Right forelimb (tissue), 1 donor: Measurements from ENCODE around the gene REST.
A peak's percentile ranks its signal among the peaks of the same experiment; 100 is the strongest.
"Not testable (repeated sequence)": the region's sequence is repeated elsewhere in the genome, so short reads cannot be mapped to it uniquely, and the experiment has no call there.

Experiments
- DNase-seq: peaks from one replicate; pipeline ENCODE4 v3.0.0-alpha.2; 2018

REST gene, protein sequence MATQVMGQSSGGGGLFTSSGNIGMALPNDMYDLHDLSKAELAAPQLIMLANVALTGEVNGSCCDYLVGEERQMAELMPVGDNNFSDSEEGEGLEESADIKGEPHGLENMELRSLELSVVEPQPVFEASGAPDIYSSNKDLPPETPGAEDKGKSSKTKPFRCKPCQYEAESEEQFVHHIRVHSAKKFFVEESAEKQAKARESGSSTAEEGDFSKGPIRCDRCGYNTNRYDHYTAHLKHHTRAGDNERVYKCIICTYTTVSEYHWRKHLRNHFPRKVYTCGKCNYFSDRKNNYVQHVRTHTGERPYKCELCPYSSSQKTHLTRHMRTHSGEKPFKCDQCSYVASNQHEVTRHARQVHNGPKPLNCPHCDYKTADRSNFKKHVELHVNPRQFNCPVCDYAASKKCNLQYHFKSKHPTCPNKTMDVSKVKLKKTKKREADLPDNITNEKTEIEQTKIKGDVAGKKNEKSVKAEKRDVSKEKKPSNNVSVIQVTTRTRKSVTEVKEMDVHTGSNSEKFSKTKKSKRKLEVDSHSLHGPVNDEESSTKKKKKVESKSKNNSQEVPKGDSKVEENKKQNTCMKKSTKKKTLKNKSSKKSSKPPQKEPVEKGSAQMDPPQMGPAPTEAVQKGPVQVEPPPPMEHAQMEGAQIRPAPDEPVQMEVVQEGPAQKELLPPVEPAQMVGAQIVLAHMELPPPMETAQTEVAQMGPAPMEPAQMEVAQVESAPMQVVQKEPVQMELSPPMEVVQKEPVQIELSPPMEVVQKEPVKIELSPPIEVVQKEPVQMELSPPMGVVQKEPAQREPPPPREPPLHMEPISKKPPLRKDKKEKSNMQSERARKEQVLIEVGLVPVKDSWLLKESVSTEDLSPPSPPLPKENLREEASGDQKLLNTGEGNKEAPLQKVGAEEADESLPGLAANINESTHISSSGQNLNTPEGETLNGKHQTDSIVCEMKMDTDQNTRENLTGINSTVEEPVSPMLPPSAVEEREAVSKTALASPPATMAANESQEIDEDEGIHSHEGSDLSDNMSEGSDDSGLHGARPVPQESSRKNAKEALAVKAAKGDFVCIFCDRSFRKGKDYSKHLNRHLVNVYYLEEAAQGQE

DNA sequence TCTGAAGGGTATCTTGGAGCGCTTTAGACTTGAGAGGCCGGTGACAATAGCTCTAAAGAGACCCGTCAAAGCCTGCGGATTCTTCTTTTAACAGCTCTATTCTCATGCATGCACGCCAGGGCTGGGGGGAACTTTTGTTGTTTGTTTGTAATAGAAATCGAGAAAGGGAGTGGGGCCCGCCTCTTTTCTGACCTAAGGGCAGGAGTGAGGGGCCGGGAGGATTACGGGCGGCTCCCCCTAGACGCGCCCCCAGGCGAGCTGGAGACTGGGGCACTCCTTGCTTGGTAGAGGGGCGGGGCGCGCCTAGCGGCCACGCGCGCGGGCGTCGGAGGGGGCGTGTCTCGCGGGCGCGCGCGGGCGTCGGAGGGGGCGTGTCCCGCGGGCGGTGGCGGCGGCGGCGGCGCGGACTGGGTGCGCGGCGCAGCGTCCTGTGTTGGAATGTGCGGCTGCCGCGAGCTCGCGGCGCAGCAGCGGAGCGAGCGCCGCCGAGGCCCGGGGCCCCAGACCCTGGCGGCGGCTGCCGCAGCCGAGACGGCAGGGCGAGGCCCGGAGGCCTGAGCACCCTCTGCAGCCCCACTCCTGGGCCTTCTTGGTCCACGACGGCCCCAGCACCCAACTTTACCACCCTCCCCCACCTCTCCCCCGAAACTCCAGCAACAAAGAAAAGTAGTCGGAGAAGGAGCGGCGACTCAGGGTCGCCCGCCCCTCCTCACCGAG is at the start of gene REST:
REST (plus strand) TSS at position 412 of the 717 bp plus-strand sequence. CDS start 2,739 bp downstream, outside the sequence.
- DNase-seq: peak; percentile 91

DNA sequence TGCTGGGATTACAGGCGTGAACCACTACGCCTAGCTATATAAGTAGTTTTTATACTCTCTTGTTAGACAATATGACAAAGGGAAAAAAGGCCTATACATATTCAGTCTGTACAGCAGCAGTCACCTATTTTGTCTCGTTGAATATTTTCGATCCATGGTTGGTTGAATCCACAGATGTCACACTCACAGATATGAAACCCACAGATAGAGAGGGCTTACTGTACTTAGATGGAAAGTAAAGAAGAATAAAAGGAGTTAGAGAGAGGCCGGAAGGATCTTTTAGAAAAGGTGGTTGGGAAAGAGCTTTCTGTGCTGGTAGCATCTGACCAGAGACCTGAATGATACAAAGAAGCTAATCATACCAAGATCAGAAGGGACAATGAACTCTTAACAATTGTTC is 47.9 kb upstream of the REST start:
- no peak for DNase-seq

DNA sequence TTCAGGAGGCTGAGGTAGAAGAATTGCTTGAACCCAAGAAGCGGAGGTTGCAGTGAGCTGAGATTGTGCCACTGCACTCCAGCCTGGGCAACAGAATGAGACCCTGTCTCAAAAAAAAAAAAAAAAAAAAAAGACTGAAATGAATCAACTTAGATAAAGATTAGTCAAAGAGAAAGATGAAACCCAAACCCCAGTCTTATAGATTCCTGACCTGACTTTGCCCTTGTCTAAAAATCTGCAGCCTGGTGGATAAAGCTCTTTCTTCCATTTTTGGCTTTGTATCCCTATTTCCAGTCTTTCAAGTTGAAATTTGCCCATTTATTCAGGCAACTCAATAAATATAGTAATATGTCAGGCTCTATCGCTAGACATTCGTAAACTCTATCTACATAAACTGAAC is 46.9 kb upstream of the REST start:
- no peak for DNase-seq

DNA sequence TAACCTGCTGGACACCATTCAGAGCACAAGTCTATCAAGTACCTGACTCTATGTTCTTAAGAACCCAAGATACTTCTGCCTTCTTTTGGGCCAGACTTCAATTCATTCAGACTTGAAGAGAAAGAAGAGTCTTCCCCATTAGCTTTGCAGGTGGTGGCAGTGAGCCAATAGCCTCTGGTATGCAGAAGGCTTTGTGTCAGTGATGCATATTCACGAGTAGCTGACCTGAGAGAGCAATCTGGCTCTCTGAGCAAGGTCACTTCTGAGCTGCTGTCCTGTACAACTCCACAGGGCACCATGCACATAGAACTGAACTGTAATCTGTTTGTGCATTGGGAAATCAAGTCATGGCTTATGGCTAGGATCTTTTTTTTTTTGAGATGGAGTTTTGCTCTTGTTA is 46.3 kb upstream of the REST start:
- no peak for DNase-seq

DNA sequence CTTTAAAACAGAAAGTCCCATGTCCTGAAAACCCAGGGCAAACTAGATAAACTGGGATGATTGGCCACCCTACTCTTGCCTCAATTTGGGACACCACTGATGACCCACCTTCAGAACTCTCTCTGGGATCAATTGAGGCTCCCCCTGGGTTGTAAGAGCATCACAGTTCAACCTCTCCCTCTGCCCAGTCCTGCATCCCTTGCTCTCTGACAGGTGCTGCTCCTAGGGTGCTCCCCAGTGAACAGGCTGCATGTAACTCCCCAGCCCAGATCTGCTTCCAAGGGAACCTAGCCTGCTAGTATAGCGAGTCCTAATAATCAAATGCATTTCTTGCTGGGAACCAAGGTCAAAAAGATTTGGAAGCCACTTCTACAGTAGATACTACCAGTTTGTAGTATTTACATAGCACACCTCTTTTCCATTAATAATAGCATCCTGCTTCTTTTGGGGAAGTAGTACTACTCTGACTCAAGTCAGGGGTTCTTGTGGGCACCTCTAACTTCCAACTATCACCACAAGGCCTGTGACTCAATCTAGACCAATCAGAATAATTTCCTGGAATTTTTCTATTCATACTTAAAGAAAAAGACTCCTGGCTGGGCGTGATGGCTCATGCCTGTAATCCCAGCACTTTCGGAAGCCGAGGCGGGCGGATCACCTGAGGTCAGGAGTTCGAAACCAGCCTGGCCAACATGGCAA is 44.1 kb upstream of the REST start:
- DNase-seq: no peak

DNA sequence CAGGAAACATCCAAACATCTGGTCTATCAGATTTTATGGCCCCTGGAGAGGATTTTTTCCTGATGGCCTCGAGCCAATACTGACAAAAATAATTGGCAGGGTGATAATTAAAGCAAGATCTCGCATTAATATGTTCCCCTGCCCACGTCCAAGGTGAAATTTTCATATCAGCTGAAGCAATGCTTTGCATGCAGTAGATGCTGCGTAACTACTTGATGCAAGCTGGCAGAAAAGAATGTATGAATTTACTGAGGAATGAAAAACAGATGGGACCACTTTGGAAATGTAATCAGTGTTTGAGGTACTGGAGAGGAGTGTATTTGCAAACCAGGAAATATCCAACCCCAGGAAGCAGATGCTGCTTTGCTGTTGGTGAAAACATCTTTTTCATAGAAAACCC is 36.8 kb upstream of the REST start:
- peak; percentile 59 for DNase-seq

DNA sequence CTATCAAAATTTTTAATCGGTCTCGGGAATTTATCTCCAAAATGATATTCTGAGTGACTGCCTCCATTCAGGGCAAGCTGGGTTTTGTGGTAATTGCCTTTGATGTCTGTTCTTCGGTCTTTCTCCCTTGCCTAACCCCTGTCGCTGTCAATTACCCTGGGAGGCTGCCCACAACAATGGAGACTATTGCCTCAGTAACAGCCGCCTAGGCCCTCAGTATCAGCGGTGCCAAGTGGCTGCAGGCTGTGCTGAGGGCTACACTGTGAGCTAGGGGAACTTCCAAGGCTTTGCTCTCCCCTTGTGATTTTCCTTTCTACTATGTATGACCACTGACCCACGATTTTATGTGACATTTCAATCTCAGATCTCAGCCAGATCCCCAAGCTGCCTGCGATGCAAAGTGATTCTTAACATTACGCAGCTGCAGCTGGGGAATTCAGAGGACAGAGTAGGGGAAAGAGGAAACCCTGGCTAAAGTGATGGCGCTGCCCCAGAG is 36.3 kb upstream of the REST start:
- DNase-seq: peak; percentile 72

DNA sequence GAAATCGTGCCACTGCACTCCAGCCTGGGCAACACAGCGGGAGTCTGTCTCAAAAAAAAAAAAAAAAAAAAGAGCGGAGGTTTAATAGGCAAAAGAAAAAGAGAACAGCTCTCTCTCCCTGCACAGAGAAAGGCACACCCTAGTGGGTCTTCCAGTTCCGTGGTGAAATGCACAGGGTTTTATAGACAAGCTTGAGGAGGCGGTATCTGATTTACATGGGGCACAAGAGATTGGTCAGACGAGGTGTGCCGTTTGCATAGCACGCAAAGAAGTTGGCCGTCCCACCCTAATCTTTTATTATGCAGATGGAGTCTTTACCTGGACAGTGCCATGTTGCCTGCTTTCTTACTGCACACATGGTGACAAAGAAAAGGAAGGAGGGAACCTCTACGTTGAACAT is 33.5 kb upstream of the REST start:
- no peak for DNase-seq

DNA sequence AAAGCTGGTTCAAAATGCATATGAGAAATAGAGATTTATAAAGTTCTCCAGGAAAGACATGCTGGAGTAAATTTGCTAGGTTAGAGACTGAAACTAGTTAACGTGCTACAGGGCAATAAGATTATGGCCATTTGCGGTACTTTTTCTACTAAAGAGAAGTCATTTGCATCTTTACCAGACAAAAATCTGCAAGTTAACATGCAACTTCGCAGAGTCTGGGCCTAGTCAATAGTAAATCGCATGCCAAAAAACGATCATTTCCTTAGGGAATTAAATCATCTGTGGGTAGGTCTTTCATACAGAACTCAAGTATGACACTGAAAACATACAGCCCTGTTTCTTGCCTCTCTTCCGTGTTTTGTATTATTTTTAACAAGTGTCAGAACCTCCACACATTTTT is 32.8 kb upstream of the REST start:
- no peak for DNase-seq

DNA sequence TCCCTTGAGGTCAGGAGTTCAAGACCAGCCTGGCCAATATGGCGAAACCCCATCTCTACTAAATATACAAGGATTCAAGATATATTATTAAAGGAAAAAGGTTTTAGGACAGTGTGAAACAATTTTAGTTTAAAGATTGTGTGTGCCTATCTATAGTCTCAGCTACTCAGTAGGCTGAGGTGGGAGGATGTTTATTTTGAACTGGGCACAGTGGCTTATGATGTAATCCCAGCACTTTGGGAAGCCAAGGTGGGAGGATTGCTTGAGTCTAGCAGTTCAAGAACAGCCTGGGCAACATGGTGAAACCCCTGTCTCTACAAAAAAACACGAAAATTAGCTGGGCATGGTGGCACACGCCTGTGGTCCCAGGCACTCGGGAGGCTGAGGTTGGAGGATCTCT is 31.4 kb upstream of the REST start:
- DNase-seq: no peak

DNA sequence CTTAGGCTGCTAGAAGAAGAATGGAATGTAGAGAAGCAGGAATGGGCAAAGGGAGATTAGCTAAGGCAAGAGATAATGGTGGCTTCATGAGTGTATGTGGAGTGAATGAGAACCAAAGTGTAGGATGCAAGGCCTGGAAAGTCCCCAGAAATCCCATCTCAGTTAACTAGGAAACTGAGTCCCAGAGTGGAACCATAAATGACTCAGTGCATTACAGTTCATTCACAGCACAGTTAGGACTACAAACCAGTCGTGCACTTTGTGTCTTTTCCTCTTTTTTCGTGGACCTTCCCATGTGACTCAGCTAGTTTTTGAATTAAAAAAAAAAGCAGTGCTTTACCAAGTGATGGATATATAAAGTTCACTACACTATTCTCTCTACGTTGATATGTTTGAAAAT is 27.7 kb upstream of the REST start:
- no peak for DNase-seq

DNA sequence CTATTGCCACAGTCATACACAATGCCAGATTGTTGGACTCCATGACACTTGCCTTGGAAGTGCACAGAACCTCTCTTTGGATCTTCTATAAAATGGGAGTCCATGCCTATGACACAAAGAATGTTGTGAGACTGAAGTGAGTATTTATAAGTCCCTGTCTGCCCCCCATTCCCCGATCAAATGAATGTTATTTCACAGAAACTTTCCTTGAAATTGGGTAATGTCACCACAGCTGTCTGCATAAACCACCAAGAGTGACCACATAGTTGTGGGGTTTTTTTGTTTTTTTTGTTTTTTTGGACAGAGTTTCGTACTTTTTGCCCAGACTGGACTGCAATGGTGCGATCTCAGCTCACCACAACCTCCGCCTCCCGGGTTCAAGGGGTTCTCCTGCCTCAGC is 27.1 kb upstream of the REST start:
- DNase-seq: no peak

DNA sequence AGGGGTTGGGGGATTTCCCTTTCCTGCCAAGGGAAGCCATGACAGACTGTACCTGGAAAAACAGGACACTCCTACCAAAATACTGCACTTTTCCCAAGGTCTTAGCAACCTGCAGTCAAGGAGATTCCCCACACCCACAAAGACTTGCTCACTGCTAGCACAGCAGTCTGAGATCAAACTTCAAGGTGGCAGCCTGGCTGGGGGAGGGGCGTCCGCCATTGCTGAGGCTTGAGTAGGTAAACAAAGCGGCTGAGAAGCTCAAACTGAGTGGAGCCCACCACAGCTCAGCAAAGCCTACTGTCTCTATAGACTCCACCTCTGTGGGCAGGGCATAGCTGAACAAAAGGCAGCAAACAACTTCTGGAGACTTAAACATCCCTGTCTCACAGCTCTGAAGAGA is 23.2 kb upstream of the REST start:
- DNase-seq: not testable (repeated sequence)

DNA sequence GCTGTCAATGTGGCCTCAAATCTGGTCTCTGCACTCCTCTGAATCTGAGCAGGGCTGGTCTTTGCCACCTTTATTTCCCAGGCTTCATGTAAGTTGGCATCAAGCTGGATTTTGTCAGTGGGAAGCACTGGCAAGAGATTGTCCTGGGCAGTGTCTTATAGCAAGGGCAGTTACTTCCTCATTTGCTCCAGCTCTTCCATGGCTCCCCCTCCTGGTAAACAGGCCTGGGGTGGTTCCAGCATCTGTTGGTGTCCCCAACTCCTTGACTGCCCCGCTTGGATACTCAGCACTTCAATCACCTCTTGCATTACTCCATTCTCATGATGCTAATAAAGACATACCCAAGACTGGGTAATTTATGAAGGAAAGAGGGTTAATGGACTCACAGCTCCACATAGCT is 15.0 kb upstream of the REST start:
- DNase-seq: no peak

DNA sequence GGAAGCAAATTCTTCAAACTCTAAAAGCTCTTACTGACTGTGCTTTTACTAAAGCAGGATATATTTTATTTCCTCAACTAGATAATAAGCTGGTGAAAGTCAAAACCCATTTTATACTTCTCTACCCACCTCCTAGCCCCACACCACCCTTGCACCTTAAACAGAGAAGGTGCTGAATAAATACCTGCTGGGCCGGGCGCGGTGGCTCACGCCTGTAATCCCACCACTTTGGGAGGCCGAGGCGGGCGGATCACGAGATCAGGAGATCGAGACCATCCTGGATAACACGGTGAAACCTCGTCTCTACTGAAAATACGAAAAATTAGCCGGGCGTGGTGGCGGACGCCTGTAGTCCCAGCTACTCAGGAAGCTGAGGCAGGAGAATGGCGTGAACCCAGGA is 9.9 kb upstream of the REST start:
- DNase-seq: not testable (repeated sequence)

DNA sequence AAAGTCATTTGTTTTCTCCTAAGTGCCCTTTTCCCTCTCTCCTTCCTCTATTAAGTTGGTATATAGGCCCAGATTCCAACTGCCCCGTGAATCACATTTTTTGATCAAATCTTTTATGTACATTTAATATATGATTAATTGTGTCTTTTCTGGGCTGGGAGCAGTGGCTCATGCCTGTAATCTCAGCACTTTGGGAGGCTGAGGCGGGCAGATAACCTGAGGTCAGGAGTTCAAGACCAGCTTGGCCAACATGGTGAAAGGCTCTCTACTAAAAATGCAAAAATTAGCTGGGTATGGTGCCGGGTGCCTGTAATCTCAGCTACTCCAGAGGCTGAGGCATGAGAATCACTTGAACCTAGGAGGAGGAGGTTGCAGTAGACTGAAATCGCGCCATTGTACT is 7.5 kb upstream of the REST start:
- DNase-seq: not testable (repeated sequence)

DNA sequence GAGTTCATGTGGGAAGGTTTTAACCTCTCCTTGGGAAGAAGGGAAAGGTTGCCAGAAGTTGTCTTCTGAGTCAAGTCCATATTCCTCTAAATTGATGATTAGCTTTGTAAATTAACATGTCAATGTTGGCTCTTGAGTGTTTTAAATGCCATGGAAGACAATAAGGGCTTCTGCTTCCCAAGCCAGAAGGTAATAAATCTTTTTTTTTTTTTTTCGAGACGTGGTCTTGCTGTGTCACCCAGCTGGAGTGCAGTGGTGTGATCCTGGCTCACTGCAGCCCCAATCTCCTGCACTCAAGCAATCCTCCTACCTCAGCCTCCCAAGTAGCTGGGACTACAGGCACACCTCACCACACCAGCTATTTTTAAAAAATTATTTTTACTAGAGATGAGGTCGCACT is 5.0 kb upstream of the REST start:
- no peak for DNase-seq

DNA sequence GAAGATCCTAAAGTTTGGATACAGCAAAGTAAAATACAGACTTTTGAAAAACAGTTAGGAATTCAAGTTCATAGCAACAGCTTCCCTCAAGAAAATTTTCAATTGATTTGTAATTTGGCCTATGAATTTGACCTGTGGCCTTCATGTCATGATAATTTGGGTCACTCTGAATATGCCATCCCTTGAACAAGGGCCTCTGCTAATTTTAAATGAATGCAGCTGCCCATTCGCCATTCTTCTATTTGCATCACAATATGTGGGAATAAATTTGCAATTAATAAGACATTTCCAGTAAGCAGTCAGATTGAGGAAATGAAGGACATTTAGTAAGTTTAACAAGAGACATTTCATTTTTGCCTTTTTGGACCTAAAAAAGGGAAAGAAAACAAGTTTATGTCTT is 1.9 kb upstream of the REST start:
- no peak for DNase-seq

DNA sequence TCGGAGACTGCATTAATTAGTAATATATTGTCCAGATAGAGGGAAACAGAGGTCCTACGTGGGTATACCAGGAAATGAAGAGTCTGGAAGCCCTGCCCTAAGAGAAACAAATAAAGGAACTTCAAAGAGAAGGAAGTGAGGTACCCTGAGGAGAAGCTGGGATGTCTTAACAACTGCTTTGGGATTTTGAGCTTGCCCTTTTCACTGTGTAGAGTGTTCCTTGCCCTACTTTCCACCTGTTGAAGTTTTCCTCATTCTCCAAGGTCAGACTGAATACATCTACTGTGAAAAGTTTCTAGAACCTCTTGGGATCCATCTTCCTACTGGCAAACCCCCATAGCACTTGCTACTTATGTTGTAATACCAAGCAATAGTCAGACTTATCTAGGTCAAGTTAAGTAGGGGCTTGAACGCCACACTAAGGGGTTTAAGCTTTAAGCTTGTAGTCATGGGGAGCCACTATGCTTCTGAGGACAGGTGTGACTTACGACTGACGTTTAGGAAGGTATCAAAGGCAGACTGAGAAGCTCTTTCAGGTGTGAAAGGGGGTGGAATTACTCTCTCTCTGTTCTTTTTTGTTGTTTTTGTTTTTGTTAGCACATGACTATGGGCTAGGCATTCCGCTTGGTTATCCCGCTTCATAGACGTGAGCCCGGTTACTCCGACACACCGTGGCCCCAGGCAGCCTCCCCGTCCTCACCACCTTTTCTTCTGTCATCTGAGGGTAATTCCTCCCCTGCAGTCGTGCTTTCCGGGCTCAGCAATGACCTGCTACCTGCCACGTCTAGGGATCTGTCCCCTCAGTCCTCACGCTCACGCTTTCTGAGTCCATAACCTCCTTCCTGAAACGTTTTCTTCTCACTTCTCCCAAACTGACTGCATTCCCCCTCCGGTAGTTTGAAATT is 959 bp upstream of the REST start:
- no peak for DNase-seq

DNA sequence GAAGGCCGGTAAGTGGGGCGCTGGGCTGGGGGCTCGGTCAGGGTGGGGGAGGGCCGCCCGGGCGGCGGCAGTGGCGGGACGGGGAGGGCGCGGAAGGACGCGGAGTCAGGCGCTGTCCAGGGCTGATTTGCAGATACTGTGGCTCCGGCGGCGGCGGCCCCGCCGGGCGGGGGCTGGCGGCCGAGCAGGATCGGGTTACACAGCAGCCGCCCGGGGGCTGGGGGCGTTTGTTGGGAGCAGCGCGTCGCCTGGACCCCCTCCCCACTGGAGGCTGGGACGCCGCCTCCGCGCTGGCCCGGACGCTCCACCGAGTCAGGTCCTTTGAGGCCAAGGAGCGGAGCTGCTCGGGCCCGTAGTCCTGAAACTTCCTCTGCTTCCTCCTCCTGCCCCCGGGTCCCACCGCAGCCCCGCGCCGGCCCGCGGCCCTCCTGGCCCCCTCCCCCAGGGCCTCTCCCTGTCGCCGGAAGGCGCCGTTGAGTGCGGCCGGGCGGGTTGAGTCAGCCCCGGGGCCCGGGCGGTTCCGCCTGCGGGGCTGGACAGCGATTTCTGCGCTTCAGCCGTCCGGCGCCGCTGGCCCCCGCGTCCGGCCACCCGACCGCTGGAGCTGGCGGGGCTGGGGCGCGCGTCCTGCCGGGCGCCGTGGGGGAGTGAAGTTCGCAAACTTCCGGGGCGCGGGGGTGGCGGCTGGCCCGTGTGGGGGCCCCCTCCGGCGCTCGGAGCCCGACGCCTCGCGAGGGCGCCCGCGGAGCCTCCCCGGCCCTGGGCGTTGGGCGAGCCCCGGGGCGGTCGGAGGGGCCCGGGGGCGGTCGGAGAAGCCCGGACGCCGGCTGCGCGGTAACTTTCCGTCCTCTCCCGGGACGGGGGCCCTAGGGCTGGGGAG is 746 bp downstream of the REST start:
- DNase-seq: peak; percentile 88
